H1 (cell line): ENCODE measurements around the gene CFHR5. TPM values are rescaled to one million over a fixed set of nuclear protein-coding genes. Genes with fewer than 3 reads are reported as not detected.

Experiments
- CTCF ChIA-PET: fragments of 300-600 bp; sonication (Branson Sonifier 250); formaldehyde crosslinking; loops from one replicate; lab custom pipeline; 2021; ENCODE audit not compliant: partially characterized antibody; lab: Charles Lee
- POLR2A ChIA-PET: fragments of 300-600 bp; sonication (Branson Sonifier 250); formaldehyde crosslinking; loops from one replicate; lab custom pipeline; 2021; ENCODE audit warnings: inconsistent platforms; ENCODE audit not compliant: partially characterized antibody; lab: Charles Lee
- DNase-seq, 2 experiments: peaks; one replicate each; pipeline versions ENCODE4 v3.0.0 to v3.0.0-alpha.2; 2010 to 2022; ENCODE audit warnings: low spot score in 2 of 2, low read depth in 1 of 2, mixed read lengths in 1 of 2
- FAIRE-seq: peaks from 2 replicates; lab custom pipeline; 2011; peaks lifted over from hg19 to GRCh38; lab: Jason Lieb, UNC
- H2AFZ ChIP-seq: 2 replicates; pipeline ENCODE4 v1.8.1; 2012; ENCODE audit warnings: low read length, inconsistent platforms
- H2AK5ac ChIP-seq: 2 replicates; pipeline ENCODE4 v1.6.1; 2013; ENCODE audit warnings: low read depth, low read length
- H2BK120ac ChIP-seq: replicated peaks from 2 replicates; pipeline ENCODE3; 2013; ENCODE audit warnings: low read depth, low read length, inconsistent platforms
- H2BK12ac ChIP-seq: 2 replicates; pipeline ENCODE4 v1.6.1; 2013; ENCODE audit warnings: low read depth, low read length
- H2BK15ac ChIP-seq: 2 replicates; pipeline ENCODE4 v1.6.1; 2013; ENCODE audit warnings: low read length
- H2BK20ac ChIP-seq: 2 replicates; pipeline ENCODE4 v1.6.1; 2013; ENCODE audit warnings: low read length
- H2BK5ac ChIP-seq: 2 replicates; pipeline ENCODE4 v1.6.1; 2013; ENCODE audit warnings: low read depth, low read length
- H3K14ac ChIP-seq: 2 replicates; pipeline ENCODE4 v1.6.1; 2013; ENCODE audit warnings: inconsistent platforms; ENCODE audit not compliant: insufficient read length
- H3K18ac ChIP-seq: 2 replicates; pipeline ENCODE4 v1.6.1; 2013; ENCODE audit warnings: low read length; ENCODE audit errors: extremely low read depth
- H3K23ac ChIP-seq: 2 replicates; pipeline ENCODE4 v1.6.1; 2013; ENCODE audit warnings: inconsistent platforms; ENCODE audit not compliant: insufficient read length
- H3K23me2 ChIP-seq: 2 replicates; pipeline ENCODE4 v1.6.1; 2013; ENCODE audit warnings: low read depth, low read length
- H3K27ac ChIP-seq: 2 replicates; pipeline ENCODE4 v1.6.1; 2011; ENCODE audit warnings: low read depth, low read length, inconsistent platforms
- H3K27me3 ChIP-seq, 4 experiments: replicated peaks in 1 of 4; 1 replicate in 1 of 4; 2 replicates in 3 of 4; pipeline versions ENCODE4 v1.6.1 to v1.8.1; 2011 to 2013; ENCODE audit warnings: low read length in 3 of 4, mild to moderate bottlenecking in 3 of 4, inconsistent platforms in 2 of 4, mixed read lengths in 2 of 4, moderate library complexity in 1 of 4; ENCODE audit not compliant: control insufficient read depth in 3 of 4, insufficient read depth in 3 of 4; ENCODE audit errors: extremely low read depth in 1 of 4
- H3K36me3 ChIP-seq, 4 experiments: 2 replicates each; pipeline versions ENCODE4 v1.6.1 to v1.8.1; 2011 to 2013; ENCODE audit warnings: mild to moderate bottlenecking in 4 of 4, low read length in 3 of 4, moderate library complexity in 2 of 4, control low read depth in 1 of 4, inconsistent platforms in 1 of 4; ENCODE audit not compliant: insufficient read depth in 4 of 4, control insufficient read depth in 2 of 4
- H3K4ac ChIP-seq: replicated peaks from 2 replicates; pipeline ENCODE3; 2013; ENCODE audit warnings: low read length, low read depth, mixed read lengths, inconsistent platforms; ENCODE audit not compliant: insufficient read length
- H3K4me1 ChIP-seq, 4 experiments: replicated peaks in 1 of 4; 1 replicate in 1 of 4; 2 replicates in 3 of 4; pipeline versions ENCODE4 v1.6.1 to v1.8.1; 2011 to 2013; ENCODE audit warnings: low read length in 3 of 4, inconsistent platforms in 2 of 4, mixed read lengths in 1 of 4; ENCODE audit not compliant: insufficient read depth in 4 of 4, control insufficient read depth in 3 of 4
- H3K4me2 ChIP-seq, 2 experiments: 2 replicates each; pipeline versions ENCODE4 v1.6.1 to v1.8.1; 2011 to 2013; ENCODE audit warnings: low read depth in 2 of 2, low read length in 2 of 2, control low read depth in 1 of 2, inconsistent platforms in 1 of 2, mild to moderate bottlenecking in 1 of 2; ENCODE audit not compliant: insufficient read depth in 1 of 2
- H3K4me3 ChIP-seq, 4 experiments: fragments of 200-600, 300-600 bp in 1 of 4; sonication (generic), shearing (Covaris generic), sonication (Bioruptor Twin) in 1 of 4; 2 replicates each; pipeline versions ENCODE4 v1.5.1 to v1.8.1; 2011 to 2016; ENCODE audit warnings: low read length in 4 of 4, low read depth in 3 of 4, control low read depth in 2 of 4, inconsistent platforms in 2 of 4, mild to moderate bottlenecking in 2 of 4, mixed read lengths in 1 of 4, moderate library complexity in 1 of 4; ENCODE audit not compliant: insufficient read depth in 2 of 4; ENCODE audit errors: extremely low read depth in 1 of 4
- H3K56ac ChIP-seq: replicated peaks from 2 replicates; pipeline ENCODE3; 2013; ENCODE audit warnings: low read depth, mild to moderate bottlenecking, mixed read lengths, low read length, inconsistent platforms; ENCODE audit not compliant: insufficient read length
- H3K79me1 ChIP-seq: 2 replicates; pipeline ENCODE4 v1.6.1; 2013; ENCODE audit warnings: low read depth, low read length, control low read depth
- H3K79me2 ChIP-seq, 2 experiments: 2 replicates each; pipeline versions ENCODE4 v1.6.1 to v1.8.1; 2012 to 2013; ENCODE audit warnings: low read length in 2 of 2, mild to moderate bottlenecking in 2 of 2, inconsistent platforms in 1 of 2; ENCODE audit not compliant: insufficient read depth in 2 of 2, control insufficient read depth in 1 of 2
- H3K9ac ChIP-seq, 4 experiments: replicated peaks in 1 of 4; 1 replicate in 1 of 4; 2 replicates in 3 of 4; pipeline versions ENCODE4 v1.6.1 to v1.8.1; 2011 to 2013; ENCODE audit warnings: low read depth in 3 of 4, low read length in 3 of 4, control low read depth in 2 of 4, mild to moderate bottlenecking in 2 of 4, moderate library complexity in 2 of 4, inconsistent platforms in 1 of 4; ENCODE audit errors: extremely low read depth in 1 of 4
- H3K9me3 ChIP-seq, 2 experiments: 2 replicates each; pipeline versions ENCODE4 v1.6.1 to v1.8.1; 2012 to 2013; ENCODE audit warnings: mild to moderate bottlenecking in 2 of 2, moderate library complexity in 2 of 2, control low read depth in 1 of 2, inconsistent platforms in 1 of 2, low read depth in 1 of 2, low read length in 1 of 2, mixed read lengths in 1 of 2; ENCODE audit not compliant: insufficient read depth in 2 of 2
- H4K20me1 ChIP-seq, 2 experiments: replicated peaks in 1 of 2; 2 replicates each; pipeline versions ENCODE3 to v1.8.1; 2011 to 2013; ENCODE audit warnings: inconsistent platforms in 2 of 2, low read length in 2 of 2, mild to moderate bottlenecking in 1 of 2; ENCODE audit not compliant: insufficient read depth in 2 of 2, control insufficient read depth in 1 of 2
- H4K5ac ChIP-seq: 2 replicates; pipeline ENCODE4 v1.6.1; 2013; ENCODE audit warnings: low read length, low read depth, mixed read lengths, inconsistent platforms; ENCODE audit not compliant: insufficient read length
- H4K8ac ChIP-seq: 2 replicates; pipeline ENCODE4 v1.8.0; 2013; ENCODE audit warnings: mild to moderate bottlenecking, moderate library complexity, low read length, inconsistent platforms; ENCODE audit not compliant: insufficient read depth; ENCODE audit errors: extremely low read depth
- H4K91ac ChIP-seq: replicated peaks from 2 replicates; pipeline ENCODE3; 2013; ENCODE audit warnings: low read length, mixed read lengths, inconsistent platforms; ENCODE audit not compliant: insufficient read length
- WGBS, 2 experiments: shearing (Covaris generic) in 1 of 2; methylation state at CpG; one replicate each; pipeline versions ENCODE4 v1.1.6 to v1.1.7; 2013 to 2015; ENCODE audit warnings: low lambda C conversion rate in 2 of 2, mixed read lengths in 2 of 2, inconsistent platforms in 1 of 2, low coverage in 1 of 2, missing lambda C conversion rate in 1 of 2; ENCODE audit not compliant: insufficient replicate concordance in 2 of 2, insufficient coverage in 1 of 2, insufficient read length in 1 of 2; ENCODE audit errors: extremely low coverage in 1 of 2, missing lambda C conversion rate in 1 of 2; 5-methylcytosine and 5-hydroxymethylcytosine counted together
- polyA plus RNA-seq, 7 experiments: library from polyadenylated mRNA; depleted of rRNA in 3 of 7; stranded (reverse) in 5 of 7; unstranded in 2 of 7; fragments of >200 nt in 5 of 7; fragments of 200-250 nt in 2 of 7; gene quantifications; 1 replicate in 5 of 7; 2 replicates in 1 of 7; 4 replicates in 1 of 7; pipeline versions ENCODE4 v1.2.1 to v1.2.3, GENCODE V29; 2011 to 2013; ENCODE audit warnings: missing spikeins in 2 of 7, mixed read lengths in 2 of 7
- total RNA-seq: library from RNA; stranded (reverse); fragmentation: NEBNext Ultra II Directional; extraction: Animal tissue kit (Norgen Biotek cat#: 25700); gene quantifications from 2 replicates; pipeline ENCODE4 v1.2.1, GENCODE V29; 2021

The CFHR5 gene
- total and polyA plus RNA-seq, 2 of the 8 experiments (the other 6 are each of a cell fraction or from before 2014, with no cell fraction given) = not detected

DNA sequence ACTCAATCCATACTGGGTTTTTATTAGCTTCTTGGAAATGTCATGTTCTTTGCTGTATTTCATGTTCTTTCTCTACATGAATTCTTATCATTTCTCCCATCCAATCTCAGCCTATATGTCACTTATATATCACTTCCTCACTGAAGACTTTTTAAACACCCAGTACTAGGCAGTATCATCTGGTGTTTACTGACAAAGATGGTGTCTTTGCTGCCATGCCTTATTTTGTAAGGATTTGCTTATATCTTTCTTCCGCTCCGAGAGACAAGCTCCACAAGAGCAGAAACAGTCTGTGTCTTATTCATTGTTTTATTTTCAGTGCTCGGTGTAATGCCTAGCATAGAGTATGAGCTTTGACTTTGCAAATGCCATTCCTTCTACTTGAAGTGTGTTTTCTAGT lies 59.5 kb downstream of the CFHR5 start:
- no peak overlapping the region for H3K4ac ChIP-seq
- no peak overlapping the region for H2BK20ac ChIP-seq
- CTCF ChIA-PET = interaction anchor here (1.1 kb wide), 1 partner anchor 320 kb away, joined by 3 read pairs; no protein-coding TSS in a partner anchor
- H3K36me3 ChIP-seq = no peaks in the 10 kb centered on the region
- no peak overlapping the region for H3K27ac ChIP-seq
- no peak overlapping the region for H2AFZ ChIP-seq
- H2BK5ac ChIP-seq = no peak overlapping the region
- H4K91ac ChIP-seq = no peak overlapping the region
- POLR2A ChIA-PET = no interaction called here
- no peaks in the 10 kb centered on the region for H3K4me1 ChIP-seq
- no peaks in the 10 kb centered on the region for H3K79me1 ChIP-seq
- H2BK12ac ChIP-seq = no peak overlapping the region
- H3K9ac ChIP-seq = no peak overlapping the region
- no peaks in the 10 kb centered on the region for H4K20me1 ChIP-seq
- H3K18ac ChIP-seq = no peak overlapping the region
- no peak overlapping the region for H3K4me2 ChIP-seq
- no peak for DNase-seq
- no peak overlapping the region for H4K8ac ChIP-seq
- no peak overlapping the region for H4K5ac ChIP-seq
- H3K4me3 ChIP-seq = no peak overlapping the region
- H2BK120ac ChIP-seq = no peak overlapping the region
- no peaks in the 10 kb centered on the region for H3K23me2 ChIP-seq
- 99% methylated on average over 3 of the region's 3 CpGs; no CpG with 5 or more reads in 1 of the 2 experiments for WGBS, 2 experiments
- no peak overlapping the region for H3K14ac ChIP-seq
- H3K23ac ChIP-seq = no peak overlapping the region
- no peak overlapping the region for H2AK5ac ChIP-seq
- H2BK15ac ChIP-seq = no peak overlapping the region
- H3K79me2 ChIP-seq = no peaks in the 10 kb centered on the region
- H3K9me3 ChIP-seq = no peaks in the 10 kb centered on the region
- H3K27me3 ChIP-seq = no peaks in the 10 kb centered on the region
- no peak overlapping the region for H3K56ac ChIP-seq
- no peak for FAIRE-seq
